HCT116 (cell line): Measurements from ENCODE around the gene AATF. TPM values are rescaled to one million over a fixed set of nuclear protein-coding genes. Genes with fewer than 3 reads are reported as not detected.

ENCODE experiments used
- ATAC-seq: fragments of 200-7000 bp; cut with Tn5 transposase; 2 replicates; pipeline ENCODE4 v1.9.1; 2020; ENCODE audit warnings: mild to moderate bottlenecking, moderate library complexity
- BruUV-seq: library from RNA; stranded (reverse); fragments of 400-500 nt; replicated peaks from 2 replicates; lab custom pipeline; 2021; lab: Mats Ljungman, UMichigan
- CTCF ChIA-PET: fragments of 300-600 bp; sonication (Branson Sonifier 250); formaldehyde crosslinking; loops from one replicate; lab custom pipeline; 2021; ENCODE audit warnings: antibody characterized with exemption; lab: Charles Lee
- POLR2A ChIA-PET: fragments of 300-600, 350-600 bp; sonication (Branson Sonifier 250); formaldehyde crosslinking; loops from one replicate; lab custom pipeline; 2021; ENCODE audit warnings: antibody characterized with exemption; lab: Charles Lee
- RAD21 ChIA-PET, 2 experiments: fragments of 300-600 bp; sonication (Branson Sonifier 250); formaldehyde crosslinking; loops; one replicate each; lab custom pipeline; 2023; ENCODE audit warnings: low total read pairs in 2 of 2; ENCODE audit not compliant: uncharacterized antibody in 2 of 2, unreplicated experiment in 2 of 2, low non-redundant PET in 1 of 2; lab: Charles Lee
- DNase-seq: peaks from one replicate; pipeline ENCODE4 v3.0.0-alpha.2; 2010; ENCODE audit warnings: low read depth, low spot score
- H2AFZ ChIP-seq: fragments of 200-600 bp; shearing (Covaris generic), sonication (generic); 2 replicates; pipeline ENCODE4 v1.6.1; 2017; ENCODE audit warnings: low read depth, mixed run types, mixed read lengths, antibody characterized with exemption, low read length; ENCODE audit not compliant: poor library complexity, severe bottlenecking
- H3K27ac ChIP-seq: 2 replicates; pipeline ENCODE4 v1.5.1; 2012; ENCODE audit warnings: low read depth, low read length
- H3K27me3 ChIP-seq: fragments of 200-600 bp; sonication (generic); 2 replicates; pipeline ENCODE4 v1.6.1; 2016; ENCODE audit warnings: mixed run types, low read length, mixed read lengths; ENCODE audit not compliant: insufficient read depth
- H3K36me3 ChIP-seq, 2 experiments: fragments of 200-500 bp in 1 of 2; fragments of 200-600 bp in 1 of 2; sonication (Bioruptor generic) in 1 of 2; sonication (generic) in 1 of 2; 2 replicates each; pipeline versions ENCODE4 v1.5.1 to v1.6.1; 2014 to 2016; ENCODE audit warnings: low read length in 2 of 2, inconsistent platforms in 1 of 2, mixed read lengths in 1 of 2, mixed run types in 1 of 2; ENCODE audit not compliant: insufficient read depth in 2 of 2, control insufficient read depth in 1 of 2
- H3K4me1 ChIP-seq, 2 experiments: fragments of 200-600 bp in 1 of 2; sonication (generic) in 1 of 2; 2 replicates each; pipeline versions ENCODE4 v1.5.1 to v1.6.1; 2012 to 2017; ENCODE audit warnings: low read length in 2 of 2, inconsistent platforms in 1 of 2, mild to moderate bottlenecking in 1 of 2, mixed read lengths in 1 of 2, mixed run types in 1 of 2, moderate library complexity in 1 of 2; ENCODE audit not compliant: insufficient read depth in 2 of 2, control insufficient read depth in 1 of 2
- H3K4me2 ChIP-seq: fragments of 200-600 bp; sonication (generic); 2 replicates; pipeline ENCODE4 v1.6.1; 2017; ENCODE audit warnings: mixed run types, low read length, mixed read lengths
- H3K4me3 ChIP-seq, 2 experiments: fragments of 200-600 bp in 1 of 2; sonication (generic) in 1 of 2; replicated peaks in 1 of 2; 2 replicates each; pipeline ENCODE4 v1.5.1; 2011 to 2016; ENCODE audit warnings: low read length in 2 of 2, control low read depth in 1 of 2, low read depth in 1 of 2, mild to moderate bottlenecking in 1 of 2, mixed read lengths in 1 of 2, mixed run types in 1 of 2
- H3K79me2 ChIP-seq: fragments of 200-600 bp; sonication (generic); 2 replicates; pipeline ENCODE4 v1.6.1; 2017; ENCODE audit warnings: mild to moderate bottlenecking, mixed run types, low read length, moderate library complexity, mixed read lengths; ENCODE audit not compliant: insufficient read depth
- H3K9ac ChIP-seq: fragments of 200-600 bp; sonication (generic); 2 replicates; pipeline ENCODE4 v1.6.1; 2016; ENCODE audit warnings: low read length, mixed read lengths
- H3K9me2 ChIP-seq: fragments of 200-600 bp; sonication (generic), shearing (Covaris generic); 2 replicates; pipeline ENCODE4 v1.6.1; 2017; ENCODE audit warnings: mixed run types, mild to moderate bottlenecking, moderate library complexity; ENCODE audit not compliant: insufficient read depth
- H3K9me3 ChIP-seq, 2 experiments: fragments of 200-500 bp in 1 of 2; fragments of 200-600 bp in 1 of 2; sonication (Bioruptor generic) in 1 of 2; sonication (generic) in 1 of 2; 2 replicates each; pipeline ENCODE4 v1.6.1; 2014 to 2017; ENCODE audit warnings: low read length in 2 of 2, mixed read lengths in 2 of 2, inconsistent platforms in 1 of 2, low read depth in 1 of 2, mild to moderate bottlenecking in 1 of 2, mixed run types in 1 of 2, moderate library complexity in 1 of 2; ENCODE audit not compliant: control insufficient read depth in 1 of 2, insufficient read depth in 1 of 2
- H4K20me1 ChIP-seq: fragments of 200-600 bp; sonication (generic), shearing (Covaris generic); 2 replicates; pipeline ENCODE4 v1.6.1; 2017; ENCODE audit warnings: mixed run types, mild to moderate bottlenecking, moderate library complexity; ENCODE audit not compliant: insufficient read depth
- ATF3 ChIP-seq: IDR thresholded peaks from 2 replicates; pipeline ENCODE4 v1.6.1; 2012
- CBX3 ChIP-seq: IDR thresholded peaks from 2 replicates; pipeline ENCODE4 v1.6.1; 2012; ENCODE audit warnings: low read depth
- CTCF ChIP-seq, 3 experiments: fragments of 200-600 bp in 1 of 3; sonication (generic) in 1 of 3; IDR thresholded peaks in 2 of 3; conservative IDR thresholded peaks in 1 of 3; 2 replicates each; pipeline ENCODE4 v1.5.1; 2012 to 2017; ENCODE audit warnings: low read depth in 2 of 3, low read length in 2 of 3, antibody characterized with exemption in 1 of 3, borderline replicate concordance in 1 of 3, control low read depth in 1 of 3, mild to moderate bottlenecking in 1 of 3, mixed read lengths in 1 of 3, mixed run types in 1 of 3, moderate library complexity in 1 of 3; ENCODE audit not compliant: insufficient read depth in 1 of 3
- EGR1 ChIP-seq: IDR thresholded peaks from 2 replicates; pipeline ENCODE4 v1.6.1; 2012; ENCODE audit warnings: low read depth
- ELF1 ChIP-seq: IDR thresholded peaks from 2 replicates; pipeline ENCODE4 v1.6.1; 2012; ENCODE audit warnings: low read depth, borderline replicate concordance
- EZH2phosphoT487 ChIP-seq: fragments of 200-600 bp; IDR thresholded peaks from 2 replicates; pipeline ENCODE4 v1.6.1; 2018; ENCODE audit warnings: antibody characterized with exemption, borderline replicate concordance
- FOSL1 ChIP-seq: IDR thresholded peaks from 2 replicates; pipeline ENCODE4 v1.6.1; 2012; ENCODE audit warnings: low read depth
- JUND ChIP-seq: IDR thresholded peaks from 2 replicates; pipeline ENCODE4 v1.6.1; 2012
- MAX ChIP-seq: IDR thresholded peaks from 2 replicates; pipeline ENCODE4 v1.6.1; 2012
- RAD21 ChIP-seq: IDR thresholded peaks from 2 replicates; pipeline ENCODE4 v1.6.1; 2012; ENCODE audit warnings: low read depth, mild to moderate bottlenecking
- REST ChIP-seq: IDR thresholded peaks from 2 replicates; pipeline ENCODE4 v1.6.1; 2012; ENCODE audit warnings: low read depth
- SIN3A ChIP-seq: IDR thresholded peaks from 2 replicates; pipeline ENCODE4 v1.6.1; 2012; ENCODE audit warnings: low read depth
- SP1 ChIP-seq: IDR thresholded peaks from 2 replicates; pipeline ENCODE4 v1.6.1; 2012; ENCODE audit warnings: low read depth
- TCF7L2 ChIP-seq: IDR thresholded peaks from 2 replicates; pipeline ENCODE4 v1.7.0; 2011; ENCODE audit warnings: borderline replicate concordance, inconsistent platforms; ENCODE audit not compliant: insufficient read depth, insufficient read length; ENCODE audit errors: extremely low read depth
- YY1 ChIP-seq: IDR thresholded peaks from 2 replicates; pipeline ENCODE4 v1.6.1; 2011; ENCODE audit warnings: low read length, low read depth, moderate library complexity, mild to moderate bottlenecking; ENCODE audit not compliant: insufficient replicate concordance; ENCODE audit errors: extremely low read depth
- ZBTB33 ChIP-seq: IDR thresholded peaks from 2 replicates; pipeline ENCODE4 v1.6.1; 2011; ENCODE audit warnings: mild to moderate bottlenecking, low read length, moderate library complexity; ENCODE audit not compliant: insufficient replicate concordance; ENCODE audit errors: extremely low read depth
- ZFX ChIP-seq: fragments of 450-650 bp; IDR thresholded peaks from 2 replicates; pipeline ENCODE4 v1.6.1; 2017
- ZNF274 ChIP-seq: fragments of 200-500 bp; sonication (Bioruptor generic); IDR thresholded peaks from 2 replicates; pipeline ENCODE4 v1.6.1; 2014; ENCODE audit warnings: mild to moderate bottlenecking, low read depth, low read length, inconsistent platforms
- intact Hi-C: fragments of 100-400 bp; cut with micrococcal nuclease; formaldehyde crosslinking; loops from 2 replicates; pipeline ENCODE4 v1.10.0; 2022
- total RNA-seq: library from RNA; stranded (reverse); gene quantifications from one replicate; pipeline ENCODE4 v1.2.1, GENCODE V29; 2021; ENCODE audit not compliant: unreplicated experiment

AATF gene
- total RNA-seq, 1 experiment from 2014 or later = 105 TPM

- RAD21 ChIA-PET = no interaction called here
- Histone ChIP-seq H3K4me3 (no peak overlapping the region), H3K4me2 (no peak overlapping the region), H3K9me3 (no peaks in the 10 kb centered on the region), H3K27me3 (no peaks in the 10 kb centered on the region), H3K4me1 (peaks cover 2 to 13% of the 10 kb centered on the region in 2 experiments; a peak in 2 of 4 replicates), H4K20me1 (no peaks in the 10 kb centered on the region), H3K27ac (no peak overlapping the region), H3K9ac (no peak overlapping the region), H3K36me3 (no peaks in the 10 kb centered on the region), H3K79me2 (no peaks in the 10 kb centered on the region), H2AFZ (no peak overlapping the region), H3K9me2 (no peaks in the 10 kb centered on the region)
- intact Hi-C loops = no loop called here
- DNase-seq = no peak
- no TSS peak for BruUV-seq
- no peak for ATAC-seq
- CTCF ChIA-PET = no interaction called here
- POLR2A ChIA-PET = no interaction called here
- TF ChIP-seq FOSL1 = no peak
- no peak for TF ChIP-seq SP1
- no peak for TF ChIP-seq MAX
- no peak for TF ChIP-seq ATF3
- TF ChIP-seq SIN3A = no peak
- TF ChIP-seq EZH2phosphoT487 = no peak
- TF ChIP-seq ELF1 = no peak
- TF ChIP-seq ZNF274 = no peak
- no peak for TF ChIP-seq REST
- no peak for TF ChIP-seq ZBTB33
- no peak for TF ChIP-seq ZFX
- no peak for TF ChIP-seq JUND
- no peak for TF ChIP-seq TCF7L2
- no peak for TF ChIP-seq CTCF (IDR thresholded peaks at IDR 0.05 in 2 of 3, conservative IDR thresholded peaks at IDR 0.05 in 1 of 3; ENCODE audit: borderline replicate concordance in 1 of 3, insufficient read depth in 1 of 3, low read depth in 2 of 3, low read length in 2 of 3)
- no peak for TF ChIP-seq EGR1
- TF ChIP-seq YY1 = no peak
- no peak for TF ChIP-seq RAD21
- TF ChIP-seq CBX3 = no peak
These were observed 10.1 kb upstream of the AATF start for GRCh38 chr17:36938566-36939051.
